H1 (cell line): ENCODE data around the gene FHIT. TPM values are rescaled to one million over a fixed set of nuclear protein-coding genes. Genes with fewer than 3 reads are reported as not detected.

Experiments used
- CTCF ChIA-PET: fragments of 300-600 bp; sonication (Branson Sonifier 250); formaldehyde crosslinking; loops from one replicate; lab custom pipeline; 2021; ENCODE audit not compliant: partially characterized antibody; lab: Charles Lee
- POLR2A ChIA-PET: fragments of 300-600 bp; sonication (Branson Sonifier 250); formaldehyde crosslinking; loops from one replicate; lab custom pipeline; 2021; ENCODE audit warnings: inconsistent platforms; ENCODE audit not compliant: partially characterized antibody; lab: Charles Lee
- DNase-seq, 2 experiments: peaks; one replicate each; pipeline versions ENCODE4 v3.0.0 to v3.0.0-alpha.2; 2010 to 2022; ENCODE audit warnings: low spot score in 2 of 2, low read depth in 1 of 2, mixed read lengths in 1 of 2
- FAIRE-seq: peaks from 2 replicates; lab custom pipeline; 2011; peaks lifted over from hg19 to GRCh38; lab: Jason Lieb, UNC
- H2AFZ ChIP-seq: 2 replicates; pipeline ENCODE4 v1.8.1; 2012; ENCODE audit warnings: low read length, inconsistent platforms
- H2AK5ac ChIP-seq: 2 replicates; pipeline ENCODE4 v1.6.1; 2013; ENCODE audit warnings: low read depth, low read length
- H2BK120ac ChIP-seq: replicated peaks from 2 replicates; pipeline ENCODE3; 2013; ENCODE audit warnings: low read depth, low read length, inconsistent platforms
- H2BK12ac ChIP-seq: 2 replicates; pipeline ENCODE4 v1.6.1; 2013; ENCODE audit warnings: low read depth, low read length
- H2BK15ac ChIP-seq: 2 replicates; pipeline ENCODE4 v1.6.1; 2013; ENCODE audit warnings: low read length
- H2BK20ac ChIP-seq: 2 replicates; pipeline ENCODE4 v1.6.1; 2013; ENCODE audit warnings: low read length
- H2BK5ac ChIP-seq: 2 replicates; pipeline ENCODE4 v1.6.1; 2013; ENCODE audit warnings: low read depth, low read length
- H3K14ac ChIP-seq: 2 replicates; pipeline ENCODE4 v1.6.1; 2013; ENCODE audit warnings: inconsistent platforms; ENCODE audit not compliant: insufficient read length
- H3K18ac ChIP-seq: 2 replicates; pipeline ENCODE4 v1.6.1; 2013; ENCODE audit warnings: low read length; ENCODE audit errors: extremely low read depth
- H3K23ac ChIP-seq: 2 replicates; pipeline ENCODE4 v1.6.1; 2013; ENCODE audit warnings: inconsistent platforms; ENCODE audit not compliant: insufficient read length
- H3K23me2 ChIP-seq: 2 replicates; pipeline ENCODE4 v1.6.1; 2013; ENCODE audit warnings: low read depth, low read length
- H3K27ac ChIP-seq: 2 replicates; pipeline ENCODE4 v1.6.1; 2011; ENCODE audit warnings: low read depth, low read length, inconsistent platforms
- H3K27me3 ChIP-seq, 4 experiments: replicated peaks in 1 of 4; 1 replicate in 1 of 4; 2 replicates in 3 of 4; pipeline versions ENCODE4 v1.6.1 to v1.8.1; 2011 to 2013; ENCODE audit warnings: low read length in 3 of 4, mild to moderate bottlenecking in 3 of 4, inconsistent platforms in 2 of 4, mixed read lengths in 2 of 4, moderate library complexity in 1 of 4; ENCODE audit not compliant: control insufficient read depth in 3 of 4, insufficient read depth in 3 of 4; ENCODE audit errors: extremely low read depth in 1 of 4
- H3K36me3 ChIP-seq, 4 experiments: 2 replicates each; pipeline versions ENCODE4 v1.6.1 to v1.8.1; 2011 to 2013; ENCODE audit warnings: mild to moderate bottlenecking in 4 of 4, low read length in 3 of 4, moderate library complexity in 2 of 4, control low read depth in 1 of 4, inconsistent platforms in 1 of 4; ENCODE audit not compliant: insufficient read depth in 4 of 4, control insufficient read depth in 2 of 4
- H3K4ac ChIP-seq: replicated peaks from 2 replicates; pipeline ENCODE3; 2013; ENCODE audit warnings: low read length, low read depth, mixed read lengths, inconsistent platforms; ENCODE audit not compliant: insufficient read length
- H3K4me1 ChIP-seq, 4 experiments: replicated peaks in 1 of 4; 1 replicate in 1 of 4; 2 replicates in 3 of 4; pipeline versions ENCODE4 v1.6.1 to v1.8.1; 2011 to 2013; ENCODE audit warnings: low read length in 3 of 4, inconsistent platforms in 2 of 4, mixed read lengths in 1 of 4; ENCODE audit not compliant: insufficient read depth in 4 of 4, control insufficient read depth in 3 of 4
- H3K4me2 ChIP-seq, 2 experiments: 2 replicates each; pipeline versions ENCODE4 v1.6.1 to v1.8.1; 2011 to 2013; ENCODE audit warnings: low read depth in 2 of 2, low read length in 2 of 2, control low read depth in 1 of 2, inconsistent platforms in 1 of 2, mild to moderate bottlenecking in 1 of 2; ENCODE audit not compliant: insufficient read depth in 1 of 2
- H3K4me3 ChIP-seq, 4 experiments: fragments of 200-600, 300-600 bp in 1 of 4; sonication (generic), shearing (Covaris generic), sonication (Bioruptor Twin) in 1 of 4; 2 replicates each; pipeline versions ENCODE4 v1.5.1 to v1.8.1; 2011 to 2016; ENCODE audit warnings: low read length in 4 of 4, low read depth in 3 of 4, control low read depth in 2 of 4, inconsistent platforms in 2 of 4, mild to moderate bottlenecking in 2 of 4, mixed read lengths in 1 of 4, moderate library complexity in 1 of 4; ENCODE audit not compliant: insufficient read depth in 2 of 4; ENCODE audit errors: extremely low read depth in 1 of 4
- H3K56ac ChIP-seq: replicated peaks from 2 replicates; pipeline ENCODE3; 2013; ENCODE audit warnings: low read depth, mild to moderate bottlenecking, mixed read lengths, low read length, inconsistent platforms; ENCODE audit not compliant: insufficient read length
- H3K79me1 ChIP-seq: 2 replicates; pipeline ENCODE4 v1.6.1; 2013; ENCODE audit warnings: low read depth, low read length, control low read depth
- H3K79me2 ChIP-seq, 2 experiments: 2 replicates each; pipeline versions ENCODE4 v1.6.1 to v1.8.1; 2012 to 2013; ENCODE audit warnings: low read length in 2 of 2, mild to moderate bottlenecking in 2 of 2, inconsistent platforms in 1 of 2; ENCODE audit not compliant: insufficient read depth in 2 of 2, control insufficient read depth in 1 of 2
- H3K9ac ChIP-seq, 4 experiments: replicated peaks in 1 of 4; 1 replicate in 1 of 4; 2 replicates in 3 of 4; pipeline versions ENCODE4 v1.6.1 to v1.8.1; 2011 to 2013; ENCODE audit warnings: low read depth in 3 of 4, low read length in 3 of 4, control low read depth in 2 of 4, mild to moderate bottlenecking in 2 of 4, moderate library complexity in 2 of 4, inconsistent platforms in 1 of 4; ENCODE audit errors: extremely low read depth in 1 of 4
- H3K9me3 ChIP-seq, 2 experiments: 2 replicates each; pipeline versions ENCODE4 v1.6.1 to v1.8.1; 2012 to 2013; ENCODE audit warnings: mild to moderate bottlenecking in 2 of 2, moderate library complexity in 2 of 2, control low read depth in 1 of 2, inconsistent platforms in 1 of 2, low read depth in 1 of 2, low read length in 1 of 2, mixed read lengths in 1 of 2; ENCODE audit not compliant: insufficient read depth in 2 of 2
- H4K20me1 ChIP-seq, 2 experiments: replicated peaks in 1 of 2; 2 replicates each; pipeline versions ENCODE3 to v1.8.1; 2011 to 2013; ENCODE audit warnings: inconsistent platforms in 2 of 2, low read length in 2 of 2, mild to moderate bottlenecking in 1 of 2; ENCODE audit not compliant: insufficient read depth in 2 of 2, control insufficient read depth in 1 of 2
- H4K5ac ChIP-seq: 2 replicates; pipeline ENCODE4 v1.6.1; 2013; ENCODE audit warnings: low read length, low read depth, mixed read lengths, inconsistent platforms; ENCODE audit not compliant: insufficient read length
- H4K8ac ChIP-seq: 2 replicates; pipeline ENCODE4 v1.8.0; 2013; ENCODE audit warnings: mild to moderate bottlenecking, moderate library complexity, low read length, inconsistent platforms; ENCODE audit not compliant: insufficient read depth; ENCODE audit errors: extremely low read depth
- H4K91ac ChIP-seq: replicated peaks from 2 replicates; pipeline ENCODE3; 2013; ENCODE audit warnings: low read length, mixed read lengths, inconsistent platforms; ENCODE audit not compliant: insufficient read length
- ASH2L ChIP-seq: fragments of 200-600, 300-600 bp; sonication (generic); IDR thresholded peaks from one replicate; pipeline ENCODE4 v1.7.1; 2017; ENCODE audit warnings: low read length
- BCL11A ChIP-seq, 2 experiments: IDR thresholded peaks; one replicate each; pipeline ENCODE4 v1.6.1; 2011; ENCODE audit warnings: low read depth in 2 of 2, low read length in 2 of 2, mild to moderate bottlenecking in 2 of 2
- CBX5 ChIP-seq: fragments of 300-800, 300-1000 bp; sonication (generic); IDR thresholded peaks from 2 replicates; pipeline ENCODE4 v1.7.1; 2016; ENCODE audit warnings: antibody characterized with exemption, low read length, low read depth
- RAD21 ChIP-seq, 2 experiments: IDR thresholded peaks in 1 of 2; conservative IDR thresholded peaks in 1 of 2; 2 replicates each; pipeline ENCODE4 v1.6.1; 2011; ENCODE audit warnings: low read depth in 2 of 2, low read length in 2 of 2, improper control_type of control experiment in 1 of 2, inconsistent platforms in 1 of 2, mild to moderate bottlenecking in 1 of 2, moderate library complexity in 1 of 2
- RBBP5 ChIP-seq: IDR thresholded peaks from 2 replicates; pipeline ENCODE4 v1.7.1; 2012; ENCODE audit warnings: low read depth, mild to moderate bottlenecking, inconsistent platforms, low read length, moderate library complexity, borderline replicate concordance
- SIN3A ChIP-seq, 2 experiments: IDR thresholded peaks in 1 of 2; conservative IDR thresholded peaks in 1 of 2; 2 replicates each; pipeline ENCODE4 v1.6.1; 2011 to 2012; ENCODE audit warnings: low read length in 2 of 2, improper control_type of control experiment in 1 of 2, low read depth in 1 of 2, mild to moderate bottlenecking in 1 of 2
- SP1 ChIP-seq: IDR thresholded peaks from 2 replicates; pipeline ENCODE4 v1.6.1; 2011; ENCODE audit warnings: low read depth, low read length
- SP4 ChIP-seq: IDR thresholded peaks from 2 replicates; pipeline ENCODE4 v1.6.1; 2012; ENCODE audit warnings: low read length, inconsistent platforms
- TAF1 ChIP-seq: IDR thresholded peaks from 2 replicates; pipeline ENCODE4 v1.6.1; 2011; ENCODE audit warnings: mild to moderate bottlenecking, low read depth, low read length
- WGBS, 2 experiments: shearing (Covaris generic) in 1 of 2; methylation state at CpG; one replicate each; pipeline versions ENCODE4 v1.1.6 to v1.1.7; 2013 to 2015; ENCODE audit warnings: low lambda C conversion rate in 2 of 2, mixed read lengths in 2 of 2, inconsistent platforms in 1 of 2, low coverage in 1 of 2, missing lambda C conversion rate in 1 of 2; ENCODE audit not compliant: insufficient replicate concordance in 2 of 2, insufficient coverage in 1 of 2, insufficient read length in 1 of 2; ENCODE audit errors: extremely low coverage in 1 of 2, missing lambda C conversion rate in 1 of 2; 5-methylcytosine and 5-hydroxymethylcytosine counted together
- polyA plus RNA-seq, 7 experiments: library from polyadenylated mRNA; depleted of rRNA in 3 of 7; stranded (reverse) in 5 of 7; unstranded in 2 of 7; fragments of >200 nt in 5 of 7; fragments of 200-250 nt in 2 of 7; gene quantifications; 1 replicate in 5 of 7; 2 replicates in 1 of 7; 4 replicates in 1 of 7; pipeline versions ENCODE4 v1.2.1 to v1.2.3, GENCODE V29; 2011 to 2013; ENCODE audit warnings: missing spikeins in 2 of 7, mixed read lengths in 2 of 7
- total RNA-seq: library from RNA; stranded (reverse); fragmentation: NEBNext Ultra II Directional; extraction: Animal tissue kit (Norgen Biotek cat#: 25700); gene quantifications from 2 replicates; pipeline ENCODE4 v1.2.1, GENCODE V29; 2021

Gene FHIT
- total and polyA plus RNA-seq, 2 of the 8 experiments (the other 6 are each of a cell fraction or from before 2014, with no cell fraction given): 1.2 to 3.2 TPM

DNA sequence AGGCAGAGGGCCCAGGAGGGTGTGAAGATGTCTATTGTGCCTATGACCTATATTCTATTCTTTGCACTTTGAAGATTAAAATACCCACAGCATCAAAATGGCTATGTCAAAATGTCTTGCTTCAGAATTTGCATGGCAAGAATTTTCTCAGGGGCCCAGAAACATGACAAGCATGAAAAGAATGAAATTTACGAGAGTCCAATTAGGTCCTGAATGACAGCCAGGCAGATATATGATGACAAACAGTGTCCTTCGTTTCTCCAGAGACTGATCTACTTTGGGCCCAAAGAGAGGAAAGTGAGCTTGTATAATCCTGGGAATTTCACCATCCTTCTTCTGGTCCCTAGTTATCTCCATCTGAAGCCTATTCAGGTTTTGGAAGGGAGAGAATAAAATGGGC, 609.9 kb downstream of the FHIT start:
- no peak overlapping the region for H2BK12ac ChIP-seq
- no peak overlapping the region for H3K4me2 ChIP-seq
- H3K23me2 ChIP-seq: no peaks in the 10 kb centered on the region
- no peak overlapping the region for H2BK120ac ChIP-seq
- FAIRE-seq (no peak), DNase-seq (no peak)
- no peak overlapping the region for H3K4ac ChIP-seq
- no peak overlapping the region for H2BK15ac ChIP-seq
- no peaks in the 10 kb centered on the region for H3K9me3 ChIP-seq
- no peaks in the 10 kb centered on the region; a peak in 1 of 7 replicates for H3K4me1 ChIP-seq
- no peak overlapping the region for H3K9ac ChIP-seq
- no peaks in the 10 kb centered on the region for H3K36me3 ChIP-seq
- WGBS, 2 experiments: 96% methylated on average over 2 of the region's 2 CpGs; no CpG with 5 or more reads in 1 of the 2 experiments
- POLR2A ChIA-PET: no interaction called here
- no peak overlapping the region for H4K5ac ChIP-seq
- no peak overlapping the region for H3K14ac ChIP-seq
- H2AK5ac ChIP-seq: no peak overlapping the region
- CTCF ChIA-PET: no interaction called here
- H2AFZ ChIP-seq: no peak overlapping the region
- no peak overlapping the region for H4K91ac ChIP-seq
- TF ChIP-seq TAF1: no peak
- no peak for TF ChIP-seq RBBP5
- TF ChIP-seq CBX5: no peak
- TF ChIP-seq SP4: no peak
- no peak for TF ChIP-seq SP1
- no peak for TF ChIP-seq ASH2L
- no peak for TF ChIP-seq SIN3A (conservative IDR thresholded peaks at IDR 0.05 in 1 of 2, IDR thresholded peaks at IDR 0.05 in 1 of 2; ENCODE audit: low read depth in 1 of 2, low read length in 2 of 2)
- no peak for TF ChIP-seq BCL11A (IDR thresholded peaks at IDR 0.05; ENCODE audit: low read depth in 2 of 2, low read length in 2 of 2)
- no peak for TF ChIP-seq RAD21 (IDR thresholded peaks at IDR 0.05 in 1 of 2, conservative IDR thresholded peaks at IDR 0.05 in 1 of 2; ENCODE audit: low read depth in 2 of 2, low read length in 2 of 2)
- no peak overlapping the region for H2BK20ac ChIP-seq
- H4K8ac ChIP-seq: no peak overlapping the region
- H2BK5ac ChIP-seq: no peak overlapping the region
- H4K20me1 ChIP-seq: no peaks in the 10 kb centered on the region
- H3K27ac ChIP-seq: no peak overlapping the region
- no peaks in the 10 kb centered on the region for H3K27me3 ChIP-seq
- H3K4me3 ChIP-seq: no peak overlapping the region
- no peak overlapping the region for H3K23ac ChIP-seq
- no peak overlapping the region for H3K56ac ChIP-seq
- no peak overlapping the region for H3K18ac ChIP-seq
- H3K79me2 ChIP-seq: no peaks in the 10 kb centered on the region
- H3K79me1 ChIP-seq: no peaks in the 10 kb centered on the region
